ENCODE data around the gene FAM151B.
A peak's percentile ranks its signal among the peaks of the same experiment; 100 is the strongest.
"Not testable (repeated sequence)": the region's sequence is repeated elsewhere in the genome, so short reads cannot be mapped to it uniquely, and the experiment has no call there.

The FAM151B gene

GRCh38 chr5:80479713-80480112, 8.2 kb upstream of the FAM151B start:
- Histone ChIP-seq H3K9ac (ENCODE audit: low read length) (no peak overlapping the region), H3K27ac (ENCODE audit: low read depth, low read length) (no peak overlapping the region), H3K36me3 (ENCODE audit: control insufficient read depth, insufficient read depth, low read length) (peaks cover 22% of the 10 kb centered on the region)

GRCh38 chr5:80480354-80480753, 7.5 kb upstream of the FAM151B start:
- no peak overlapping the region for H3K4me3 ChIP-seq (ENCODE audit: low read depth, low read length)
- H3K9me3 ChIP-seq (ENCODE audit: control insufficient read depth, insufficient read depth, low read depth, low read length), result 0 out of 2 replicates have a peak, but pooled peaks cover 7% of the 10 kb centered on the region
- H3K9ac ChIP-seq (ENCODE audit: low read length), result no peak overlapping the region
- H3K4me1 ChIP-seq (ENCODE audit: control insufficient read depth, insufficient read depth, low read length), result no peaks in the 10 kb centered on the region; the same call in 1 of the 2 replicates
- H3K27me3 ChIP-seq (ENCODE audit: control insufficient read depth, insufficient read depth, low read length), result no peaks in the 10 kb centered on the region
- no peak overlapping the region for H3K27ac ChIP-seq (ENCODE audit: low read depth, low read length)
- peaks cover 16% of the 10 kb centered on the region for H3K36me3 ChIP-seq (ENCODE audit: control insufficient read depth, insufficient read depth, low read length)

More at GRCh38 chr5:80479713-80480112, 8.2 kb upstream of the FAM151B start:
- Histone ChIP-seq H3K9me3 (ENCODE audit: control insufficient read depth, insufficient read depth, low read depth, low read length) (0 out of 2 replicates have a peak, but pooled peaks cover 7% of the 10 kb centered on the region), H3K4me3 (ENCODE audit: low read depth, low read length) (no peak overlapping the region), H3K27me3 (ENCODE audit: control insufficient read depth, insufficient read depth, low read length) (no peaks in the 10 kb centered on the region), H3K4me1 (ENCODE audit: control insufficient read depth, insufficient read depth, low read length) (no peaks in the 10 kb centered on the region; the same call in 1 of the 2 replicates)

- no peak overlapping the region for H3K27ac ChIP-seq (ENCODE audit: low read depth, low read length)
- no peaks in the 10 kb centered on the region for H3K27me3 ChIP-seq (ENCODE audit: control insufficient read depth, insufficient read depth, low read length)
- H3K36me3 ChIP-seq (ENCODE audit: control insufficient read depth, insufficient read depth, low read length), result peaks cover 9% of the 10 kb centered on the region
- no peak overlapping the region for H3K9ac ChIP-seq (ENCODE audit: low read length)
- H3K9me3 ChIP-seq (ENCODE audit: control insufficient read depth, insufficient read depth, low read depth, low read length), result 0 out of 2 replicates have a peak, but pooled peaks cover 7% of the 10 kb centered on the region
- no peak overlapping the region for H3K4me3 ChIP-seq (ENCODE audit: low read depth, low read length)
- H3K4me1 ChIP-seq (ENCODE audit: control insufficient read depth, insufficient read depth, low read length), result no peaks in the 10 kb centered on the region; the same call in 1 of the 2 replicates
Measured at GRCh38 chr5:80481019-80481893, 6.6 kb upstream of the FAM151B start.

- H3K4me1 ChIP-seq (ENCODE audit: control insufficient read depth, insufficient read depth, low read length), result peaks cover 3% of the 10 kb centered on the region; the same call in 1 of the 2 replicates
- no peak overlapping the region for H3K9ac ChIP-seq (ENCODE audit: low read length)
- no peak overlapping the region for H3K27ac ChIP-seq (ENCODE audit: low read depth, low read length)
- no peak overlapping the region for H3K4me3 ChIP-seq (ENCODE audit: low read depth, low read length)
- H3K27me3 ChIP-seq (ENCODE audit: control insufficient read depth, insufficient read depth, low read length), result peaks cover 8% of the 10 kb centered on the region
- H3K36me3 ChIP-seq (ENCODE audit: control insufficient read depth, insufficient read depth, low read length), result peaks cover 5% of the 10 kb centered on the region
- 0 out of 2 replicates have a peak, but pooled peaks cover 7% of the 10 kb centered on the region for H3K9me3 ChIP-seq (ENCODE audit: control insufficient read depth, insufficient read depth, low read depth, low read length)
Measured at GRCh38 chr5:80482578-80482977, 5.3 kb upstream of the FAM151B start.

GRCh38 chr5:80483636-80484232, 4.2 kb upstream of the FAM151B start:
- Histone ChIP-seq H3K36me3 (ENCODE audit: control insufficient read depth, insufficient read depth, low read length) (peaks cover 2% of the 10 kb centered on the region), H3K27ac (ENCODE audit: low read depth, low read length) (no peak overlapping the region), H3K4me1 (ENCODE audit: control insufficient read depth, insufficient read depth, low read length) (peaks cover 7% of the 10 kb centered on the region; the same call in 1 of the 2 replicates), H3K27me3 (ENCODE audit: control insufficient read depth, insufficient read depth, low read length) (peaks cover 8% of the 10 kb centered on the region), H3K9me3 (ENCODE audit: control insufficient read depth, insufficient read depth, low read depth, low read length) (0 out of 2 replicates have a peak, but pooled peaks cover 7% of the 10 kb centered on the region), H3K4me3 (ENCODE audit: low read depth, low read length) (no peak overlapping the region), H3K9ac (ENCODE audit: low read length) (no peak overlapping the region)

- H3K9ac ChIP-seq (ENCODE audit: low read length), result peak overlapping the region; percentile 46
Measured at GRCh38 chr5:80487444-80487828, 464 bp upstream of the FAM151B start.

GRCh38 chr5:80491296-80491695, 3.4 kb downstream of the FAM151B start:
- Histone ChIP-seq H3K9me3 (ENCODE audit: control insufficient read depth, insufficient read depth, low read depth, low read length) (peaks cover 14% of the 10 kb centered on the region; the same call in 1 of the 2 replicates), H3K27me3 (ENCODE audit: control insufficient read depth, insufficient read depth, low read length) (peaks cover 8% of the 10 kb centered on the region), H3K36me3 (ENCODE audit: control insufficient read depth, insufficient read depth, low read length) (no peaks in the 10 kb centered on the region), H3K27ac (ENCODE audit: low read depth, low read length) (no peak overlapping the region), H3K4me1 (ENCODE audit: control insufficient read depth, insufficient read depth, low read length) (peaks cover 10% of the 10 kb centered on the region; the same call in 1 of the 2 replicates), H3K9ac (ENCODE audit: low read length) (no peak overlapping the region), H3K4me3 (ENCODE audit: low read depth, low read length) (no peak overlapping the region)

More at GRCh38 chr5:80487444-80487828, 464 bp upstream of the FAM151B start:
- Histone ChIP-seq H3K27ac (ENCODE audit: low read depth, low read length) (no peak overlapping the region), H3K4me3 (ENCODE audit: low read depth, low read length) (peak overlapping the region; percentile 87), H3K27me3 (ENCODE audit: control insufficient read depth, insufficient read depth, low read length) (peaks cover 8% of the 10 kb centered on the region), H3K4me1 (ENCODE audit: control insufficient read depth, insufficient read depth, low read length) (peaks cover 10% of the 10 kb centered on the region; the same call in 1 of the 2 replicates), H3K9me3 (ENCODE audit: control insufficient read depth, insufficient read depth, low read depth, low read length) (0 out of 2 replicates have a peak, but pooled peaks cover 3% of the 10 kb centered on the region), H3K36me3 (ENCODE audit: control insufficient read depth, insufficient read depth, low read length) (no peaks in the 10 kb centered on the region)

GRCh38 chr5:80492741-80493140, 4.8 kb downstream of the FAM151B start:
- Histone ChIP-seq H3K4me3 (ENCODE audit: low read depth, low read length) (no peak overlapping the region), H3K9ac (ENCODE audit: low read length) (no peak overlapping the region), H3K27ac (ENCODE audit: low read depth, low read length) (no peak overlapping the region)

GRCh38 chr5:80493443-80493842, 5.5 kb downstream of the FAM151B start:
- not testable (repeated sequence) for H3K27ac ChIP-seq (ENCODE audit: low read depth, low read length); H3K9ac ChIP-seq (ENCODE audit: low read length); H3K36me3 ChIP-seq (ENCODE audit: control insufficient read depth, insufficient read depth, low read length); H3K27me3 ChIP-seq (ENCODE audit: control insufficient read depth, insufficient read depth, low read length); H3K4me3 ChIP-seq (ENCODE audit: low read depth, low read length)
- Histone ChIP-seq H3K9me3 (ENCODE audit: control insufficient read depth, insufficient read depth, low read depth, low read length) (peaks cover 14% of the 10 kb centered on the region; the same call in 1 of the 2 replicates), H3K4me1 (ENCODE audit: control insufficient read depth, insufficient read depth, low read length) (peaks cover 12% of the 10 kb centered on the region; the same call in 1 of the 2 replicates)

More at GRCh38 chr5:80492741-80493140, 4.8 kb downstream of the FAM151B start:
- H3K9me3 ChIP-seq (ENCODE audit: control insufficient read depth, insufficient read depth, low read depth, low read length), result peaks cover 14% of the 10 kb centered on the region; the same call in 1 of the 2 replicates
- H3K36me3 ChIP-seq (ENCODE audit: control insufficient read depth, insufficient read depth, low read length), result no peaks in the 10 kb centered on the region
- H3K4me1 ChIP-seq (ENCODE audit: control insufficient read depth, insufficient read depth, low read length), result peaks cover 12% of the 10 kb centered on the region; the same call in 1 of the 2 replicates
- H3K27me3 ChIP-seq (ENCODE audit: control insufficient read depth, insufficient read depth, low read length), result no peaks in the 10 kb centered on the region; the same call in 1 of the 2 replicates

- Histone ChIP-seq H3K4me3 (ENCODE audit: low read depth, low read length) (no peak overlapping the region), H3K4me1 (ENCODE audit: control insufficient read depth, insufficient read depth, low read length) (0 out of 2 replicates have a peak, but pooled peaks cover 5% of the 10 kb centered on the region), H3K9me3 (ENCODE audit: control insufficient read depth, insufficient read depth, low read depth, low read length) (peaks cover 14% of the 10 kb centered on the region; the same call in 1 of the 2 replicates), H3K27ac (ENCODE audit: low read depth, low read length) (no peak overlapping the region), H3K9ac (ENCODE audit: low read length) (no peak overlapping the region), H3K27me3 (ENCODE audit: control insufficient read depth, insufficient read depth, low read length) (no peaks in the 10 kb centered on the region), H3K36me3 (ENCODE audit: control insufficient read depth, insufficient read depth, low read length) (no peaks in the 10 kb centered on the region)
Measured at GRCh38 chr5:80495891-80496290, 8.0 kb downstream of the FAM151B start.

Data from HUES6 (cell line).